Fibroblast of lung (primary cell): Measurements from ENCODE around the gene FGGY. TPM values are rescaled to one million over a fixed set of nuclear protein-coding genes. Genes with fewer than 3 reads are reported as not detected.

Experiments
- DNase-seq, 2 donors: peaks; one replicate each; pipeline versions ENCODE4 v3.0.0 to v3.0.0-alpha.2; 2010; ENCODE audit warnings: low read depth in 2 of 2
- H2AFZ ChIP-seq: 2 replicates; pipeline ENCODE4 v1.5.1; 2012; ENCODE audit warnings: low read length, control low read depth, inconsistent platforms
- H3K27ac ChIP-seq: 2 replicates; pipeline ENCODE4 v1.5.1; 2011; ENCODE audit warnings: low read length, control low read depth; ENCODE audit not compliant: insufficient read depth
- H3K27me3 ChIP-seq: 2 replicates; pipeline ENCODE4 v1.5.1; 2011; ENCODE audit warnings: mild to moderate bottlenecking, low read length; ENCODE audit not compliant: control insufficient read depth, insufficient read depth
- H3K36me3 ChIP-seq: 2 replicates; pipeline ENCODE4 v1.5.1; 2011; ENCODE audit warnings: low read length; ENCODE audit not compliant: control insufficient read depth, insufficient read depth
- H3K4me1 ChIP-seq: 2 replicates; pipeline ENCODE4 v1.5.1; 2011; ENCODE audit warnings: low read length; ENCODE audit not compliant: control insufficient read depth, insufficient read depth; ENCODE audit errors: extremely low read depth
- H3K4me2 ChIP-seq: 2 replicates; pipeline ENCODE4 v1.5.1; 2011; ENCODE audit warnings: low read length, control low read depth; ENCODE audit not compliant: insufficient read depth; ENCODE audit errors: extremely low read depth
- H3K4me3 ChIP-seq, 4 experiments: fragments of 200-600 bp in 1 of 4; sonication (generic) in 1 of 4; replicated peaks in 1 of 4; 2 replicates each; pipeline ENCODE4 v1.5.1; 2011 to 2016; ENCODE audit warnings: low read length in 4 of 4, low read depth in 3 of 4, mild to moderate bottlenecking in 3 of 4, control low read depth in 2 of 4, inconsistent platforms in 1 of 4, mixed read lengths in 1 of 4; ENCODE audit not compliant: insufficient read depth in 1 of 4; ENCODE audit errors: control extremely low read depth in 1 of 4
- H3K79me2 ChIP-seq: 2 replicates; pipeline ENCODE4 v1.5.1; 2012; ENCODE audit warnings: mild to moderate bottlenecking, low read length, inconsistent platforms; ENCODE audit not compliant: control insufficient read depth, insufficient read depth
- H3K9ac ChIP-seq: 2 replicates; pipeline ENCODE4 v1.5.1; 2011; ENCODE audit warnings: mild to moderate bottlenecking, low read length, control low read depth; ENCODE audit not compliant: insufficient read depth
- H3K9me3 ChIP-seq: 2 replicates; pipeline ENCODE4 v1.5.1; 2012; ENCODE audit warnings: low read depth, low read length; ENCODE audit not compliant: control insufficient read depth, insufficient read depth
- H4K20me1 ChIP-seq: 2 replicates; pipeline ENCODE4 v1.5.1; 2011; ENCODE audit warnings: low read length; ENCODE audit not compliant: control insufficient read depth, insufficient read depth; ENCODE audit errors: extremely low read depth
- CTCF ChIP-seq, 2 donors: IDR thresholded peaks in 1 of 2; conservative IDR thresholded peaks in 1 of 2; 1 replicate in 1 of 2; 2 replicates in 1 of 2; pipeline ENCODE4 v1.5.1; 2011 to 2012; ENCODE audit warnings: low read length in 2 of 2, control low read depth in 1 of 2, inconsistent platforms in 1 of 2, low read depth in 1 of 2, mild to moderate bottlenecking in 1 of 2
- EZH2 ChIP-seq: IDR thresholded peaks from 2 replicates; pipeline ENCODE4 v1.5.1; 2012; ENCODE audit warnings: low read length, control low read depth, mild to moderate bottlenecking; ENCODE audit errors: missing control alignments
- polyA plus RNA-seq, 2 donors: library from polyadenylated mRNA; depleted of rRNA in 1 of 2; stranded (reverse) in 1 of 2; unstranded in 1 of 2; fragments of >200 nt; gene quantifications; 2 replicates each; pipeline ENCODE4 v1.2.1, GENCODE V29; 2011 to 2012; ENCODE audit warnings: missing spikeins in 1 of 2
- total RNA-seq: library from RNA; depleted of rRNA; stranded (reverse); fragments of >200 nt; gene quantifications from 2 replicates; pipeline ENCODE4 v1.2.1, GENCODE V29; 2014

Gene FGGY
- total and polyA plus RNA-seq, 2 donors (not counting 1 experiment from before 2014, with no cell fraction given) = 9.5 to 32.4 TPM

GRCh38 chr1:59671066-59671952, 374.4 kb downstream of the FGGY start:
- Histone ChIP-seq H2AFZ (no peak overlapping the region), H3K27me3 (no peaks in the 10 kb centered on the region), H3K36me3 (no peaks in the 10 kb centered on the region), H3K9ac (no peak overlapping the region), H3K4me2 (no peak overlapping the region), H3K9me3 (no peaks in the 10 kb centered on the region), H3K4me1 (peaks cover 3% of the 10 kb centered on the region), H3K4me3 (no peak overlapping the region), H4K20me1 (no peaks in the 10 kb centered on the region), H3K79me2 (no peaks in the 10 kb centered on the region), H3K27ac (no peak overlapping the region)
- TF ChIP-seq CTCF (conservative IDR thresholded peaks at IDR 0.05 in 1 of 2, IDR thresholded peaks at IDR 0.05 in 1 of 2; ENCODE audit: low read depth in 1 of 2, low read length in 2 of 2) (no peak), EZH2 (no peak)
- no peak for DNase-seq

DNA sequence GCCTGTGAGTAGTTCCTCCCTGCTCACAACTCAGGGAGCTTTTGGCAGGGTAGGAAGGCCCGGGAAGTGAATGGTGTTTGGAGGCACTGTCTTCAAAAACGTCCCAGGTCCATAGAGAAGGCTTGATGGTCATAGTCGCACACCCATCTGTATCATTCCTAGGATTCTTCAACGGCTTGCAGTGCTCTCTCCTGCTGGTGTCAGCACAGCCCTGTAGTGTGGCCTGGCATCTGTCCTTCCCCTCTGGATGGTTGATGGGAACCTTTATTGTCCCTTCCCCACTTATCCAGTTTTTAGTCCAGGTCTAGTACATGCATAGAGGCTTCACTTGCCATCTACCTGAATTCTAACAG, 375.0 kb downstream of the FGGY start:
- no peak overlapping the region for H3K4me2 ChIP-seq
- H3K4me1 ChIP-seq = peaks cover 3% of the 10 kb centered on the region
- no peaks in the 10 kb centered on the region for H3K9me3 ChIP-seq
- no peak overlapping the region for H3K9ac ChIP-seq
- no peaks in the 10 kb centered on the region for H3K36me3 ChIP-seq
- no peak for TF ChIP-seq CTCF (conservative IDR thresholded peaks at IDR 0.05 in 1 of 2, IDR thresholded peaks at IDR 0.05 in 1 of 2; ENCODE audit: low read depth in 1 of 2, low read length in 2 of 2)
- TF ChIP-seq EZH2 = no peak
- no peak overlapping the region for H3K27ac ChIP-seq
- no peaks in the 10 kb centered on the region for H3K27me3 ChIP-seq
- H4K20me1 ChIP-seq = no peaks in the 10 kb centered on the region
- H3K4me3 ChIP-seq = no peak overlapping the region
- no peak for DNase-seq
- no peak overlapping the region for H2AFZ ChIP-seq
- no peaks in the 10 kb centered on the region for H3K79me2 ChIP-seq

DNA sequence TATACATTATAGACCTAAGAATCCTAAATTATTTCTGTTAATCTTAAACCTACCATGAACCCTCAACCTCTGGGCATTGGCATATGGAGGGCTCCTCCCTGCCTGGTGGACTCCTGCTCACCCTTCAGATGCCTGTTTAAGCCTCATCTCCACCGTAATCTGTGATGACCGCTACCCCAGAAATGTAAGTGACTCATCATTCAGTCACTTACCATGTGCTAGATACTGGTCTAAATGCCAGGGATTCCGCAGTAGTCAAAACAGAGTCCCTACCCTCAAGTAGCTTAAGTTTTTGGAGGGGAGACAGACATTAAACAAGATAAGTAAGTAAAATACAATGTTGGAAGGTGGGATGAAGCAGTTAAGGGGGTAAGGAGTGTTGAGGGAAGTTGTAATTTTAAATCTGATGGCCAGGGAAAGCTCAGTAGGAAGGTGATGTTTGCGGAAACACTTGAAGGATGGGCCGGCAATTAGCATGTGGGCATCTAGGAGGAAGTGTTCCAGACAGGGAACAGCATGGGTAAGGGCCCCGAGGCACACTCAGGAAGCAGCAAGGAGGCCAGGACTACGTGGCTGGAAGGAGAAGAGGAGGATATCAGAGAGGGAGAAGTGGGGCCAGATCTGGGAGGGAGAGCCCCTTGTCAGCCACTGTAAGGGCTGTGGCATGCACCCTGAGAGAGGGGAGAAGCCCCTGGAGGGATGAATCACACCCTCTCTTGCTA, 376.1 kb downstream of the FGGY start:
- H2AFZ ChIP-seq = no peak overlapping the region
- H3K4me1 ChIP-seq = peaks cover 3% of the 10 kb centered on the region
- H3K4me2 ChIP-seq = no peak overlapping the region
- H3K79me2 ChIP-seq = no peaks in the 10 kb centered on the region
- no peaks in the 10 kb centered on the region for H4K20me1 ChIP-seq
- no peak for TF ChIP-seq EZH2
- TF ChIP-seq CTCF (conservative IDR thresholded peaks at IDR 0.05 in 1 of 2, IDR thresholded peaks at IDR 0.05 in 1 of 2; ENCODE audit: low read depth in 1 of 2, low read length in 2 of 2) = no peak
- no peaks in the 10 kb centered on the region for H3K9me3 ChIP-seq
- no peak overlapping the region for H3K4me3 ChIP-seq
- peak; percentile 56 to 86 for DNase-seq
- no peaks in the 10 kb centered on the region for H3K36me3 ChIP-seq
- H3K9ac ChIP-seq = no peak overlapping the region
- H3K27me3 ChIP-seq = no peaks in the 10 kb centered on the region
- H3K27ac ChIP-seq = no peak overlapping the region
